Gastroesophageal sphincter (tissue), 4 donors: ENCODE results near the gene C14orf132. TPM values are rescaled to one million over a fixed set of nuclear protein-coding genes. Genes with fewer than 3 reads are reported as not detected.
"Not testable (repeated sequence)": the region's sequence is repeated elsewhere in the genome, so short reads cannot be mapped to it uniquely, and the experiment has no call there.

ENCODE experiments used
- ATAC-seq: fragments of 150-250 bp; one replicate; pipeline ENCODE4 v1.9.1; 2016; ENCODE audit warnings: mild to moderate bottlenecking, moderate library complexity
- H3K27ac ChIP-seq, 4 donors: fragments of 200-600 bp; sonication (generic) in 3 of 4; 1 replicate in 3 of 4; 2 replicates in 1 of 4; pipeline ENCODE4 v1.5.1; 2016 to 2019
- H3K27me3 ChIP-seq: fragments of 200-600 bp; sonication (generic); one replicate; pipeline ENCODE4 v1.5.1; 2019
- H3K36me3 ChIP-seq, 2 donors: fragments of 200-600 bp; sonication (generic); one replicate each; pipeline ENCODE4 v1.5.1; 2019; ENCODE audit warnings: control low read depth in 1 of 2
- H3K4me1 ChIP-seq, 3 donors: fragments of 200-600 bp; sonication (generic); 1 replicate in 2 of 3; 2 replicates in 1 of 3; pipeline ENCODE4 v1.5.1; 2016 to 2019; ENCODE audit warnings: control low read depth in 2 of 3
- H3K4me3 ChIP-seq, 2 donors: fragments of 200-600 bp; sonication (generic); one replicate each; pipeline ENCODE4 v1.5.1; 2019; ENCODE audit warnings: mild to moderate bottlenecking in 1 of 2, moderate library complexity in 1 of 2
- H3K9me3 ChIP-seq, 3 donors: fragments of 200-600 bp; sonication (generic); one replicate each; pipeline ENCODE4 v1.5.1; 2017 to 2019; ENCODE audit warnings: control low read depth in 2 of 3
- EP300 ChIP-seq: sonication (generic); formaldehyde crosslinking; IDR thresholded peaks from one replicate; pipeline ENCODE4 v1.6.1; 2017; ENCODE audit warnings: antibody characterized with exemption, mild to moderate bottlenecking
- POLR2A ChIP-seq, 2 donors: fragments of 450-650 bp; IDR thresholded peaks; one replicate each; pipeline ENCODE4 v1.6.1; 2017; ENCODE audit warnings: antibody characterized with exemption in 2 of 2, mild to moderate bottlenecking in 2 of 2, moderate library complexity in 1 of 2
- POLR2AphosphoS5 ChIP-seq: sonication (generic); formaldehyde crosslinking; IDR thresholded peaks from one replicate; pipeline ENCODE4 v1.6.1; 2017; ENCODE audit warnings: antibody characterized with exemption
- WGBS, 2 donors: methylation state at CpG; one replicate each; pipeline ENCODE4 v1.1.5; 2018; ENCODE audit warnings: low coverage in 1 of 2; 5-methylcytosine and 5-hydroxymethylcytosine counted together
- total RNA-seq, 4 donors: library from RNA; depleted of rRNA; stranded (reverse); fragments of >200 nt; gene quantifications; one replicate each; pipeline ENCODE4 v1.1.0, GENCODE V29; 2016
- TF ChIP-seq, protein P1 (sequence below), 4 experiments: fragments of 200-600 bp in 2 of 4; fragments of 450-650 bp in 2 of 4; sonication (generic) in 1 of 4; IDR thresholded peaks; one replicate each; pipeline ENCODE4 v1.5.1; 2017 to 2019; ENCODE audit warnings: antibody characterized with exemption in 4 of 4, mild to moderate bottlenecking in 2 of 4, moderate library complexity in 2 of 4

C14orf132 gene
- total RNA-seq, 4 donors from 2014 or later = 52.0 to 135 (median 74.6) TPM

- TF ChIP-seq POLR2A (IDR thresholded peaks at IDR 0.05) (no peak), EP300 (no peak), POLR2AphosphoS5 (no peak)
- TF ChIP-seq, protein P1, sequence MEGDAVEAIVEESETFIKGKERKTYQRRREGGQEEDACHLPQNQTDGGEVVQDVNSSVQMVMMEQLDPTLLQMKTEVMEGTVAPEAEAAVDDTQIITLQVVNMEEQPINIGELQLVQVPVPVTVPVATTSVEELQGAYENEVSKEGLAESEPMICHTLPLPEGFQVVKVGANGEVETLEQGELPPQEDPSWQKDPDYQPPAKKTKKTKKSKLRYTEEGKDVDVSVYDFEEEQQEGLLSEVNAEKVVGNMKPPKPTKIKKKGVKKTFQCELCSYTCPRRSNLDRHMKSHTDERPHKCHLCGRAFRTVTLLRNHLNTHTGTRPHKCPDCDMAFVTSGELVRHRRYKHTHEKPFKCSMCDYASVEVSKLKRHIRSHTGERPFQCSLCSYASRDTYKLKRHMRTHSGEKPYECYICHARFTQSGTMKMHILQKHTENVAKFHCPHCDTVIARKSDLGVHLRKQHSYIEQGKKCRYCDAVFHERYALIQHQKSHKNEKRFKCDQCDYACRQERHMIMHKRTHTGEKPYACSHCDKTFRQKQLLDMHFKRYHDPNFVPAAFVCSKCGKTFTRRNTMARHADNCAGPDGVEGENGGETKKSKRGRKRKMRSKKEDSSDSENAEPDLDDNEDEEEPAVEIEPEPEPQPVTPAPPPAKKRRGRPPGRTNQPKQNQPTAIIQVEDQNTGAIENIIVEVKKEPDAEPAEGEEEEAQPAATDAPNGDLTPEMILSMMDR (IDR thresholded peaks at IDR 0.05) = no peak
- 92 to 96% methylated on average over 2 to 3 of the region's 10 CpGs for WGBS, 2 donors
- ATAC-seq = no peak
- Histone ChIP-seq H3K9me3 (no peaks in the 10 kb centered on the region), H3K27me3 (no peaks in the 10 kb centered on the region), H3K4me3 (no peak overlapping the region), H3K27ac (no peak overlapping the region), H3K36me3 (peaks cover 0 to 20% of the 10 kb centered on the region in 2 donors), H3K4me1 (no peaks in the 10 kb centered on the region)
Observed at GRCh38 chr14:96072076-96072475, 32.9 kb downstream of the C14orf132 start.

- Histone ChIP-seq H3K36me3 (peaks cover 0 to 20% of the 10 kb centered on the region in 2 donors), H3K27me3 (no peaks in the 10 kb centered on the region), H3K9me3 (no peaks in the 10 kb centered on the region), H3K4me3 (no peak overlapping the region), H3K4me1 (no peaks in the 10 kb centered on the region), H3K27ac (no peak overlapping the region)
- TF ChIP-seq, protein P1 (IDR thresholded peaks at IDR 0.05) = no peak
- TF ChIP-seq POLR2AphosphoS5 (no peak), POLR2A (IDR thresholded peaks at IDR 0.05) (no peak), EP300 (no peak)
- WGBS, 2 donors = 73 to 76% methylated on average over 6 of the region's 6 CpGs
- no peak for ATAC-seq
Observed at GRCh38 chr14:96072746-96073145, 33.6 kb downstream of the C14orf132 start.

DNA sequence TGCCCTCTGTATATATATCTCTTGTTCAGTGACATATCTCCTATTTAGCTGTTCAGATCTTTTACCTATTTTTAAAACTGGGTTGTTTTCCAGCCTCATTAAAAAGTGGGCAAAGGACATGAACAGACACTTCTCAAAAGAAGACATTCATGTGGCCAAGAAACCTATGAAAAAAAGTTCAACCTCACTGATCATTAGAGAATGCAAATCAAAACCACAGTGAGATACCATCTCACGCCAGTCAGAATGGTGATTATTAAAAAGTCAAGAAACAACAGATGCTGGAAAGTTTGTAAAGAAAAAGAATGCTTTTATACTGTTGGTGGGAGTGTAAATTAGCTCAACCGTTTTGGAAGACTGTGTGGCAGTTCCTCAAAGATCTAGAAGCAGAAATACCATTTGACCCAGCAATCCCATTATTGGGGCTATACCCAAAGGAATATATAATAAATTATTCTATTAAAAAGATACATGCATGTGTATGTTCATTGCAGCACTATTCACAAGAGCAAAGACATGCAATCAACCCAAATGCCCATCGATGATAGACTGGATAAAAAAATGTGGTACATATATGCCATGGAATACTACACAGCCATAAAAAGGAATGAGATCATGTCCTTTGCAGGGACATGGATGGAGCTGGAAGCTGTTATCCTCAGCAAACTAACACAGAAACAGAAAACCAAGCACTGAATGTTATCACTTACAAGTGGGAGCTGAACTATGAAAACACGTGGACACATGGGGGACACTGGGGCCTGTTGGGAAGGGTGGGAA is 34.3 kb downstream of the C14orf132 start:
- H3K27me3 ChIP-seq, H3K27ac ChIP-seq, H3K4me3 ChIP-seq, H3K9me3 ChIP-seq, ATAC-seq, H3K4me1 ChIP-seq: not testable (repeated sequence)
- 50 to 77% methylated on average over 2 to 4 of the region's 4 CpGs for WGBS, 2 donors
- peaks cover 0 to 20% of the 10 kb centered on the region in 2 donors for H3K36me3 ChIP-seq

GRCh38 chr14:96077983-96078624 is 38.9 kb downstream of the C14orf132 start:
- Histone ChIP-seq H3K36me3 (no peaks in the 10 kb centered on the region), H3K4me3 (no peak overlapping the region), H3K4me1 (no peaks in the 10 kb centered on the region), H3K27ac (no peak overlapping the region), H3K9me3 (no peaks in the 10 kb centered on the region), H3K27me3 (no peaks in the 10 kb centered on the region)
- no peak for TF ChIP-seq POLR2AphosphoS5
- no peak for TF ChIP-seq EP300
- TF ChIP-seq, protein P1 (IDR thresholded peaks at IDR 0.05) = no peak
- TF ChIP-seq POLR2A (IDR thresholded peaks at IDR 0.05) = no peak
- WGBS, 2 donors = 67% methylated on average over 3 of the region's 11 CpGs; no CpG with 5 or more reads in 1 of the 2 donors
- ATAC-seq = no peak

DNA sequence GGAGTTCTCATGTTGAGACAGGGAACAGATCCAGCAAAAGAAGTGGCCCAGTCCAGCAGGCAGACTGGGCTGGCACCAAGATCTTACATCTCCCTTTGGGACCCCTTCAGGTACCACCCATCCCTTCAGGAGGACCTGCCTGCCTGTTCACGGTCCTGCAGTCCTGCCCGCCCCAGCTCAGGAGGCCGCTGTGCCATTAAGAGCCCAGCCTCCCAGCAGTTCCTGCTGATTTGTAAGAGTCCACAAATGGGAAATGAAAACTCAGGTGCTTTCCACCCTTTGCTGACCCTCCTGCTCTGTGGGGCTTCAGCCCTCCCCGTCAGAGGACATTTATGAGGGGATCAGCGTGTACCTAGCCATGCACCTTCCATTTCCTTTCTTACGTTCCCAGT is 39.5 kb downstream of the C14orf132 start:
- H3K4me1 ChIP-seq = no peaks in the 10 kb centered on the region
- WGBS, 2 donors = 100% methylated on average over 2 of the region's 6 CpGs; no CpG with 5 or more reads in 1 of the 2 donors
- H3K27me3 ChIP-seq = no peaks in the 10 kb centered on the region
- TF ChIP-seq POLR2AphosphoS5 (no peak), EP300 (no peak), POLR2A (IDR thresholded peaks at IDR 0.05) (no peak)
- TF ChIP-seq, protein P1 (IDR thresholded peaks at IDR 0.05) = no peak
- no peak overlapping the region for H3K4me3 ChIP-seq
- H3K9me3 ChIP-seq = no peaks in the 10 kb centered on the region
- no peak for ATAC-seq
- no peak overlapping the region for H3K27ac ChIP-seq
- H3K36me3 ChIP-seq = no peaks in the 10 kb centered on the region
